ENCODE measurements around the gene TEX36.

Gene TEX36

GRCh38 chr10:125692196-125692595, 9.2 kb upstream of the TEX36 start:
- peaks cover 0 to 5% (median 0%) of the 10 kb centered on the region in 3 experiments for H3K27me3 ChIP-seq (ENCODE audit: control insufficient read depth in 3 of 3, insufficient read depth in 3 of 3, low read depth in 1 of 3, low read length in 3 of 3)
- H3K18ac ChIP-seq (ENCODE audit: low read length): no peak overlapping the region
- H3K36me3 ChIP-seq (replicated peaks in 1 of 2; ENCODE audit: control insufficient read depth in 2 of 2, insufficient read depth in 2 of 2, low read length in 2 of 2): no peaks in the 10 kb centered on the region
- H3K4ac ChIP-seq (ENCODE audit: low read length): no peak overlapping the region
- H4K8ac ChIP-seq (ENCODE audit: low read depth, low read length): no peak overlapping the region
- no peak overlapping the region for H3K27ac ChIP-seq (replicated peaks; ENCODE audit: low read length)
- H3K79me1 ChIP-seq (ENCODE audit: low read depth, low read length): no peaks in the 10 kb centered on the region
- no peaks in the 10 kb centered on the region for H3K4me1 ChIP-seq (ENCODE audit: control insufficient read depth in 2 of 2, insufficient read depth in 1 of 2, low read depth in 1 of 2, low read length in 2 of 2)
- no peak overlapping the region for H2BK5ac ChIP-seq (ENCODE audit: low read length)
- H3K4me2 ChIP-seq (ENCODE audit: insufficient read depth, low read length, poor library complexity, severe bottlenecking): no peak overlapping the region
- no peak overlapping the region for H2BK12ac ChIP-seq (ENCODE audit: low read length)
- H2BK15ac ChIP-seq (ENCODE audit: low read length): no peak overlapping the region
- DNase-seq (ENCODE audit: low spot score): no peak
- H3K23ac ChIP-seq (ENCODE audit: low read depth, low read length, poor library complexity): no peak overlapping the region
- H3K4me3 ChIP-seq (ENCODE audit: low read length in 2 of 2): no peak overlapping the region
- H4K91ac ChIP-seq (ENCODE audit: low read depth, low read length, poor library complexity): no peak overlapping the region
- H2BK120ac ChIP-seq (ENCODE audit: low read depth, low read length): no peak overlapping the region
- H3K9ac ChIP-seq (ENCODE audit: low read depth, low read length, poor library complexity): no peak overlapping the region
- no peak overlapping the region for H3K14ac ChIP-seq (ENCODE audit: low read length)
- no CpG with 5 or more reads among the region's 3 CpGs for WGBS, 2 donors (ENCODE audit: extremely low coverage in 2 of 2, insufficient read length in 2 of 2, insufficient replicate concordance in 1 of 2)
- H3K9me3 ChIP-seq (replicated peaks in 1 of 2; ENCODE audit: control insufficient read depth in 2 of 2, insufficient read depth in 1 of 2, low read depth in 1 of 2, low read length in 2 of 2): no peaks in the 10 kb centered on the region
- H2AFZ ChIP-seq (ENCODE audit: low read length): no peak overlapping the region
- H2AK5ac ChIP-seq (ENCODE audit: low read depth, low read length): no peak overlapping the region

DNA sequence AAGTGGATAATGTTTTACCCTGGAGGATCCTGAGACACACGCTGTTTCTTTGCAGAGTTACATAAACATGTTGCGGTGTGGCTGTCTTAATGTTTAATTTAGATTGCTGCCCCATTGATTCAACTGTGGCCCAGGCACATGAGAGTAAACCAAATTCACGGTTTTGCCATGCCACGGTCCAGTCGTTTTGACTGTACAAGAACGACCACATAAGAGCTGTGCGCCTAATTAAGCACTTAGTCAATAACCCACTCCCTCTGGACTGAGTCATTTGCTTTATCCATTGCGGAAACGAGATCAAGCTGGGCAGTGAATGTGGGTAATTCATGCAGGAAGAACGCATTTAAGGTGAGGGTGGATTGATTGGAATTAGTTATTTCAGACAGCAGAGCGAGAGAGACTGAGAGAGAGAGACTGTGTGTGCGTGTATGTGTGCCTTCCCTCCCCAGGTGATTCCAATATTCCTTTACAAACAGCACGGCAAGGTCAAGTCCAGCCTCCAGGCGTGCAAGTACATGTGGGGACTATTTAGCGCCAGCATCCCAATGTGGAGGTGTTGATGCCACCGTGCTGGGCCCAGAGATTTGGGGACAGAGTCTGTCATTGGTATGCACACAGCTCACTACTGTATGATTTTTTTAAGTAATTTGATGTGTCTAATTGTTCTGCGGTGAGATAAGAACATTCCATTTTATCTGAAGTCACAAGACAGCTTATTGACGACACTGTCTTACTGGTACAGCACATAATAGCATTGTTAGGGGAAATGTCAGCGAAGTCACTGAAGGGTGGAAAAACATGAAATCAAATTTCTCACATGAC, 8.4 kb upstream of the TEX36 start:
- H2BK15ac ChIP-seq (ENCODE audit: low read length): no peak overlapping the region
- H2BK12ac ChIP-seq (ENCODE audit: low read length): no peak overlapping the region
- H3K27me3 ChIP-seq (ENCODE audit: control insufficient read depth in 3 of 3, insufficient read depth in 3 of 3, low read depth in 1 of 3, low read length in 3 of 3): peaks cover 0 to 5% (median 0%) of the 10 kb centered on the region in 3 experiments
- no peak for DNase-seq (ENCODE audit: low spot score)
- no peak overlapping the region for H4K91ac ChIP-seq (ENCODE audit: low read depth, low read length, poor library complexity)
- no peak overlapping the region for H3K4me3 ChIP-seq (ENCODE audit: low read length in 2 of 2)
- H2BK5ac ChIP-seq (ENCODE audit: low read length): no peak overlapping the region
- no peak overlapping the region for H3K23ac ChIP-seq (ENCODE audit: low read depth, low read length, poor library complexity)
- H3K36me3 ChIP-seq (replicated peaks in 1 of 2; ENCODE audit: control insufficient read depth in 2 of 2, insufficient read depth in 2 of 2, low read length in 2 of 2): no peaks in the 10 kb centered on the region
- WGBS, 2 donors (ENCODE audit: extremely low coverage in 2 of 2, insufficient read length in 2 of 2, insufficient replicate concordance in 1 of 2): no CpG with 5 or more reads among the region's 19 CpGs
- H3K9me3 ChIP-seq (replicated peaks in 1 of 2; ENCODE audit: control insufficient read depth in 2 of 2, insufficient read depth in 1 of 2, low read depth in 1 of 2, low read length in 2 of 2): no peaks in the 10 kb centered on the region
- H3K4me1 ChIP-seq (ENCODE audit: control insufficient read depth in 2 of 2, insufficient read depth in 1 of 2, low read depth in 1 of 2, low read length in 2 of 2): no peaks in the 10 kb centered on the region
- no peak overlapping the region for H3K27ac ChIP-seq (replicated peaks; ENCODE audit: low read length)
- H3K79me1 ChIP-seq (ENCODE audit: low read depth, low read length): no peaks in the 10 kb centered on the region
- no peak overlapping the region for H3K14ac ChIP-seq (ENCODE audit: low read length)
- no peak overlapping the region for H2AFZ ChIP-seq (ENCODE audit: low read length)
- H3K9ac ChIP-seq (ENCODE audit: low read depth, low read length, poor library complexity): no peak overlapping the region
- H3K4me2 ChIP-seq (ENCODE audit: insufficient read depth, low read length, poor library complexity, severe bottlenecking): no peak overlapping the region
- H2AK5ac ChIP-seq (ENCODE audit: low read depth, low read length): no peak overlapping the region
- H4K8ac ChIP-seq (ENCODE audit: low read depth, low read length): no peak overlapping the region
- no peak overlapping the region for H3K4ac ChIP-seq (ENCODE audit: low read length)
- H2BK120ac ChIP-seq (ENCODE audit: low read depth, low read length): no peak overlapping the region
- no peak overlapping the region for H3K18ac ChIP-seq (ENCODE audit: low read length)

- Histone ChIP-seq H3K4me3 (ENCODE audit: low read length in 2 of 2) (no peak overlapping the region), H3K23ac (ENCODE audit: low read depth, low read length, poor library complexity) (no peak overlapping the region), H3K27ac (replicated peaks; ENCODE audit: low read length) (no peak overlapping the region), H3K27me3 (ENCODE audit: control insufficient read depth in 3 of 3, insufficient read depth in 3 of 3, low read depth in 1 of 3, low read length in 3 of 3) (peaks cover 0 to 5% (median 0%) of the 10 kb centered on the region in 3 experiments), H2BK12ac (ENCODE audit: low read length) (no peak overlapping the region), H4K8ac (ENCODE audit: low read depth, low read length) (no peak overlapping the region), H3K9ac (ENCODE audit: low read depth, low read length, poor library complexity) (no peak overlapping the region), H2AK5ac (ENCODE audit: low read depth, low read length) (no peak overlapping the region), H3K14ac (ENCODE audit: low read length) (no peak overlapping the region), H3K9me3 (replicated peaks in 1 of 2; ENCODE audit: control insufficient read depth in 2 of 2, insufficient read depth in 1 of 2, low read depth in 1 of 2, low read length in 2 of 2) (no peaks in the 10 kb centered on the region), H3K4me1 (ENCODE audit: control insufficient read depth in 2 of 2, insufficient read depth in 1 of 2, low read depth in 1 of 2, low read length in 2 of 2) (no peaks in the 10 kb centered on the region), H3K4me2 (ENCODE audit: insufficient read depth, low read length, poor library complexity, severe bottlenecking) (no peak overlapping the region), H3K79me1 (ENCODE audit: low read depth, low read length) (no peaks in the 10 kb centered on the region), H2BK120ac (ENCODE audit: low read depth, low read length) (no peak overlapping the region), H3K18ac (ENCODE audit: low read length) (no peak overlapping the region), H3K4ac (ENCODE audit: low read length) (no peak overlapping the region), H4K91ac (ENCODE audit: low read depth, low read length, poor library complexity) (no peak overlapping the region), H2BK15ac (ENCODE audit: low read length) (no peak overlapping the region), H2BK5ac (ENCODE audit: low read length) (no peak overlapping the region), H2AFZ (ENCODE audit: low read length) (no peak overlapping the region), H3K36me3 (replicated peaks in 1 of 2; ENCODE audit: control insufficient read depth in 2 of 2, insufficient read depth in 2 of 2, low read length in 2 of 2) (no peaks in the 10 kb centered on the region)
- no CpG with 5 or more reads among the region's 8 CpGs for WGBS, 2 donors (ENCODE audit: extremely low coverage in 2 of 2, insufficient read length in 2 of 2, insufficient replicate concordance in 1 of 2)
- DNase-seq (ENCODE audit: low spot score): no peak
These were observed 7.1 kb upstream of the TEX36 start for GRCh38 chr10:125689955-125690569.

- H3K23ac ChIP-seq (ENCODE audit: low read depth, low read length, poor library complexity): no peak overlapping the region
These were observed 4.7 kb upstream of the TEX36 start for GRCh38 chr10:125687507-125688185.

More at GRCh38 chr10:125687507-125688185, 4.7 kb upstream of the TEX36 start:
- Histone ChIP-seq H4K8ac (ENCODE audit: low read depth, low read length) (no peak overlapping the region), H3K18ac (ENCODE audit: low read length) (no peak overlapping the region), H2BK12ac (ENCODE audit: low read length) (no peak overlapping the region), H3K4me3 (ENCODE audit: low read length in 2 of 2) (no peak overlapping the region), H2BK5ac (ENCODE audit: low read length) (no peak overlapping the region), H3K4ac (ENCODE audit: low read length) (no peak overlapping the region), H3K4me2 (ENCODE audit: insufficient read depth, low read length, poor library complexity, severe bottlenecking) (no peak overlapping the region), H3K14ac (ENCODE audit: low read length) (no peak overlapping the region), H3K27ac (replicated peaks; ENCODE audit: low read length) (no peak overlapping the region), H3K9ac (ENCODE audit: low read depth, low read length, poor library complexity) (no peak overlapping the region), H2AK5ac (ENCODE audit: low read depth, low read length) (no peak overlapping the region), H2AFZ (ENCODE audit: low read length) (no peak overlapping the region), H2BK15ac (ENCODE audit: low read length) (no peak overlapping the region), H3K27me3 (ENCODE audit: control insufficient read depth in 3 of 3, insufficient read depth in 3 of 3, low read depth in 1 of 3, low read length in 3 of 3) (peaks cover 0 to 11% (median 0%) of the 10 kb centered on the region in 3 experiments), H3K36me3 (replicated peaks in 1 of 2; ENCODE audit: control insufficient read depth in 2 of 2, insufficient read depth in 2 of 2, low read length in 2 of 2) (no peaks in the 10 kb centered on the region), H3K9me3 (replicated peaks in 1 of 2; ENCODE audit: control insufficient read depth in 2 of 2, insufficient read depth in 1 of 2, low read depth in 1 of 2, low read length in 2 of 2) (no peaks in the 10 kb centered on the region), H4K91ac (ENCODE audit: low read depth, low read length, poor library complexity) (no peak overlapping the region), H3K4me1 (ENCODE audit: control insufficient read depth in 2 of 2, insufficient read depth in 1 of 2, low read depth in 1 of 2, low read length in 2 of 2) (no peaks in the 10 kb centered on the region), H2BK120ac (ENCODE audit: low read depth, low read length) (no peak overlapping the region), H3K79me1 (ENCODE audit: low read depth, low read length) (no peaks in the 10 kb centered on the region)
- WGBS, 2 donors (ENCODE audit: extremely low coverage in 2 of 2, insufficient read length in 2 of 2, insufficient replicate concordance in 1 of 2): no CpG with 5 or more reads among the region's 3 CpGs
- no peak for DNase-seq (ENCODE audit: low spot score)

Measured in neuronal stem cell (in vitro differentiated cells).